Sigmoid colon (tissue), 4 donors: ENCODE measurements around the gene ROBO1.

Source experiments
- CTCF ChIP-seq, 4 experiments: fragments of 450-650 bp in 3 of 4; fragments of 200-600 bp in 1 of 4; IDR thresholded peaks; one replicate each; pipeline ENCODE4 v1.5.1; 2016 to 2019; ENCODE audit warnings: antibody characterized with exemption in 4 of 4, mild to moderate bottlenecking in 3 of 4, moderate library complexity in 2 of 4
- POLR2A ChIP-seq, 2 donors: fragments of 450-650 bp; IDR thresholded peaks; one replicate each; pipeline ENCODE4 v1.6.1; 2016; ENCODE audit warnings: antibody characterized with exemption in 2 of 2, mild to moderate bottlenecking in 2 of 2, moderate library complexity in 2 of 2
- POLR2AphosphoS5 ChIP-seq, 4 donors: sonication (generic); formaldehyde crosslinking; IDR thresholded peaks; one replicate each; pipeline ENCODE4 v1.6.1; 2017; ENCODE audit warnings: antibody characterized with exemption in 4 of 4

GRCh38 chr3:78642226-78643035 lies 1125.4 kb downstream of the ROBO1 start:
- TF ChIP-seq CTCF (IDR thresholded peaks at IDR 0.05) (no peak), POLR2A (IDR thresholded peaks at IDR 0.05) (no peak), POLR2AphosphoS5 (IDR thresholded peaks at IDR 0.05) (no peak)
